ENCODE measurements around the gene GSKIP.

Gene GSKIP

GRCh38 chr14:96384740-96385139 is 21.4 kb downstream of the GSKIP start:
- H3K36me3 ChIP-seq (ENCODE audit: low read length), result peaks cover 16% of the 10 kb centered on the region

DNA sequence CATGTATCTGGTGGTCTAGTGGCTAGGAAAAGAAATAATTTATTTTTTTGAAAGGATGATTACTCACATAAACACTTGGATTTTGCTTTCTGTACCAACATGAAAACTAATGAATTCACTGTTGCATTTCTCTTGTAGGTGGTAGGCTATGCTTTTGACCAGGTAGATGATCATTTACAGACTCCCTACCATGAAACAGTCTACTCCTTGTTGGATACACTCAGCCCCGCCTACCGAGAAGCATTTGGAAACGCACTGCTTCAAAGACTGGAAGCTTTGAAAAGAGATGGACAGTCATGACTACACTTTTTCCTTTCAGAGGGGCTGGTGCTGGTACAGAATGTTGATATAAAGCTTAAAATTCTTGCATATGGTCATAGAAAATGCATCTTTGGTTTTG is 22.1 kb downstream of the GSKIP start:
- Histone ChIP-seq H3K4me3 (ENCODE audit: insufficient read depth, low read length, poor library complexity, severe bottlenecking) (no peak overlapping the region), H3K79me2 (ENCODE audit: insufficient read depth, low read length) (no peaks in the 10 kb centered on the region), H2AFZ (ENCODE audit: low read depth, low read length, severe bottlenecking) (no peak overlapping the region), H3K9ac (ENCODE audit: low read length) (no peak overlapping the region), H4K20me1 (ENCODE audit: low read depth, low read length) (no peaks in the 10 kb centered on the region), H3K4me2 (ENCODE audit: low read depth, low read length, poor library complexity, severe bottlenecking) (no peak overlapping the region), H3K27ac (ENCODE audit: low read depth, low read length) (no peak overlapping the region), H3K27me3 (ENCODE audit: low read length) (no peaks in the 10 kb centered on the region), H3K9me2 (replicated peaks; ENCODE audit: insufficient read depth, low read length) (no peaks in the 10 kb centered on the region), H3K9me3 (ENCODE audit: insufficient read depth, low read length) (no peaks in the 10 kb centered on the region), H3K36me3 (ENCODE audit: low read length) (peaks cover 16% of the 10 kb centered on the region), H3F3A (ENCODE audit: insufficient read depth) (0 out of 2 replicates have a peak, but pooled peaks cover 5% of the 10 kb centered on the region)
- no peak for TF ChIP-seq EZH2phosphoT487 (conservative IDR thresholded peaks at IDR 0.05; ENCODE audit: low read length)
- no peak for TF ChIP-seq CTCF (IDR thresholded peaks at IDR 0.05; ENCODE audit: insufficient read depth, low read length, poor library complexity, severe bottlenecking)

More at GRCh38 chr14:96384740-96385139, 21.4 kb downstream of the GSKIP start:
- Histone ChIP-seq H3F3A (ENCODE audit: insufficient read depth) (0 out of 2 replicates have a peak, but pooled peaks cover 5% of the 10 kb centered on the region), H3K9me3 (ENCODE audit: insufficient read depth, low read length) (no peaks in the 10 kb centered on the region), H3K27me3 (ENCODE audit: low read length) (no peaks in the 10 kb centered on the region), H3K27ac (ENCODE audit: low read depth, low read length) (no peak overlapping the region), H3K9ac (ENCODE audit: low read length) (no peak overlapping the region), H3K4me3 (ENCODE audit: insufficient read depth, low read length, poor library complexity, severe bottlenecking) (no peak overlapping the region), H3K79me2 (ENCODE audit: insufficient read depth, low read length) (no peaks in the 10 kb centered on the region), H3K4me2 (ENCODE audit: low read depth, low read length, poor library complexity, severe bottlenecking) (no peak overlapping the region), H2AFZ (ENCODE audit: low read depth, low read length, severe bottlenecking) (no peak overlapping the region), H3K9me2 (replicated peaks; ENCODE audit: insufficient read depth, low read length) (no peaks in the 10 kb centered on the region), H4K20me1 (ENCODE audit: low read depth, low read length) (no peaks in the 10 kb centered on the region)
- TF ChIP-seq CTCF (IDR thresholded peaks at IDR 0.05; ENCODE audit: insufficient read depth, low read length, poor library complexity, severe bottlenecking) (no peak), EZH2phosphoT487 (conservative IDR thresholded peaks at IDR 0.05; ENCODE audit: low read length) (no peak)

DNA sequence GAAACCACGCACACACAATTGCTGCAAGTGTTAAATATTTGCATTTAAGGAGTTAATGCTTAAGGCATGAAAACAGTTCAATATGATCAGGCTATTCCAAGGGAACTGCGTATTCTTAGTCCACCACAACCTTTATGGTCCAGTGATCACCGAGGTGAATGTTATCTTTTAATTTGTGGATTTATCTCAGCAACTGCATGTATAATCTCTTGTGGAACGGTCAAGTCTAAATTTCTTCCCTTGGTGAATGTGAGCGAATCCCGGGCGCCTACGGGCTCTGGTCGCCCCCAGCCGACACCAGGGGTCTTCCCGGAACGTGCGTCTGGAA is 27.6 kb downstream of the GSKIP start:
- Histone ChIP-seq H3K36me3 (ENCODE audit: low read length) (peaks cover 6% of the 10 kb centered on the region; the same call in 1 of the 2 replicates), H4K20me1 (ENCODE audit: low read depth, low read length) (no peaks in the 10 kb centered on the region), H3K4me2 (ENCODE audit: low read depth, low read length, poor library complexity, severe bottlenecking) (peak overlapping the region; percentile 72), H3K9me3 (ENCODE audit: insufficient read depth, low read length) (no peaks in the 10 kb centered on the region), H3K27ac (ENCODE audit: low read depth, low read length) (no peak overlapping the region), H3K27me3 (ENCODE audit: low read length) (no peaks in the 10 kb centered on the region), H3F3A (ENCODE audit: insufficient read depth) (peaks cover 4% of the 10 kb centered on the region; the same call in 1 of the 2 replicates), H2AFZ (ENCODE audit: low read depth, low read length, severe bottlenecking) (peak overlapping the region; percentile 90), H3K9me2 (replicated peaks; ENCODE audit: insufficient read depth, low read length) (no peaks in the 10 kb centered on the region), H3K4me3 (ENCODE audit: insufficient read depth, low read length, poor library complexity, severe bottlenecking) (peak overlapping the region; percentile 65), H3K9ac (ENCODE audit: low read length) (peak overlapping the region; percentile 62), H3K79me2 (ENCODE audit: insufficient read depth, low read length) (no peaks in the 10 kb centered on the region)
- no peak for TF ChIP-seq CTCF (IDR thresholded peaks at IDR 0.05; ENCODE audit: insufficient read depth, low read length, poor library complexity, severe bottlenecking)
- TF ChIP-seq EZH2phosphoT487 (conservative IDR thresholded peaks at IDR 0.05; ENCODE audit: low read length), result no peak
